Thoracic aorta (tissue), 2 donors: ENCODE data around the gene MAPK10. TPM values are rescaled to one million over a fixed set of nuclear protein-coding genes. Genes with fewer than 3 reads are reported as not detected.
A peak's percentile ranks its signal among the peaks of the same experiment; 100 is the strongest.
"Not testable (repeated sequence)": the region's sequence is repeated elsewhere in the genome, so short reads cannot be mapped to it uniquely, and the experiment has no call there.

Experiments used
- ATAC-seq: fragments of 150-250 bp; one replicate; pipeline ENCODE4 v1.8.0; 2017; ENCODE audit warnings: low read depth; ENCODE audit not compliant: insufficient number of reproducible peaks, low FRiP score
- DNase-seq: peaks from one replicate; pipeline ENCODE4 v3.0.0-alpha.2; 2020; ENCODE audit warnings: low spot score
- H3K27ac ChIP-seq, 2 donors: fragments of 200-600 bp; sonication (generic); 1 replicate in 1 of 2; 2 replicates in 1 of 2; pipeline ENCODE4 v1.5.1; 2016; ENCODE audit warnings: mild to moderate bottlenecking in 2 of 2, moderate library complexity in 2 of 2
- H3K27me3 ChIP-seq: fragments of 200-600 bp; sonication (generic); replicated peaks from 2 replicates; pipeline ENCODE4 v1.6.0; 2016; ENCODE audit warnings: mild to moderate bottlenecking; ENCODE audit not compliant: insufficient read depth
- H3K36me3 ChIP-seq: fragments of 200-600 bp; sonication (generic); one replicate; pipeline ENCODE4 v1.5.1; 2016
- H3K4me1 ChIP-seq, 2 donors: fragments of 200-600 bp; sonication (generic); 1 replicate in 1 of 2; 2 replicates in 1 of 2; pipeline versions ENCODE4 v1.5.1 to v1.6.0; 2016; ENCODE audit warnings: low read depth in 2 of 2, mild to moderate bottlenecking in 1 of 2; ENCODE audit not compliant: control insufficient read depth in 1 of 2
- H3K4me3 ChIP-seq: fragments of 200-600 bp; sonication (generic); 2 replicates; pipeline ENCODE4 v1.5.1; 2016; ENCODE audit warnings: mild to moderate bottlenecking
- H3K9me3 ChIP-seq: fragments of 200-600 bp; sonication (generic); 2 replicates; pipeline ENCODE4 v1.5.1; 2016
- CTCF ChIP-seq: fragments of 200-600 bp; sonication (generic); IDR thresholded peaks from one replicate; pipeline ENCODE4 v1.5.1; 2019; ENCODE audit warnings: antibody characterized with exemption
- total RNA-seq, 2 donors: library from RNA; depleted of rRNA; stranded (reverse); fragments of >200 nt; gene quantifications; one replicate each; pipeline versions ENCODE4 v1.1.0 to v1.2.3, GENCODE V29; 2016

Gene MAPK10
- total RNA-seq, 2 donors from 2014 or later, result 28.8 to 44.7 TPM

- Histone ChIP-seq H3K36me3 (no peaks in the 10 kb centered on the region), H3K9me3 (no peaks in the 10 kb centered on the region), H3K27ac (no peak overlapping the region), H3K4me3 (no peak overlapping the region), H3K27me3 (no peaks in the 10 kb centered on the region), H3K4me1 (peaks cover 16 to 20% of the 10 kb centered on the region in 2 donors)
- no peak for TF ChIP-seq CTCF
- DNase-seq, result no peak
- ATAC-seq, result no peak
These were observed 389.3 kb downstream of the MAPK10 start for GRCh38 chr4:85970535-85970934.

DNA sequence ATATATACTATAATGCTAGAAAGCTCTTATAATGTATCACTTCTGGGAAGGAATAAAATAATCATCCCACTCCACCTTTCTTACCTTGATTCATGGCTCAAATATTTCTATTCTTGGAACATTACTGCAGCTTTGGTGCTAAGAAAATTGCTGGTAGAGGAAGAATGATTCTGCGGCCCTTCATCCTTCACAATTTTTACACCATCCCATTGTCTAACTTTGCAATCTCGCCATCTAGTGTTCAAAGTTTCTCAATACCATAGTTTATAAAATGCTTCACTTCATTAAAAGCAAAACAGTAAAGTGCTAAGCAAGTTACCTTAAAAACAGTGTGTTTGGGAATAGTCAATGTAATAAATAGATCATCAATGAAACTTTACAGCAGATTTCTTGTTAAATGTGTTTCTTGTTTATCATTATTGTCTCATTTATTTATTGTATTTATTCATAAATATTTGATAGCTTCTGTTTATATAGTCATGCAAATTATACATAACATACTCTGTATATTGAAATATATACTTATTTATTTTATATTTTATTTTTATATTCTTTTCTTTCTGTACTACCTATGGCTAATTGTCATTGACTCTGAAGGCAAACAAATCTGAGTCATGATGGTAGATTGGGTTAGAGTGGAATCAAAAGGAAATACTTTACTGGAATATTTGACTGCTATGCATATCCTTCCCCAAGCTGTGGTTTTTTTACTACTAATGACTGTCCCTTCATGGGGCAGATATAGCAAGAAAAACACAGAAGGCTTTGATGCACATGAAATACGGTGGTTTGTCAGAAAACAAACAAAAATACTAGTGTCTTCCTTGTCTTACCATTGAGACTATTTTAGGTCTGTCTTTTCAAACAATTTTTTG, 390.7 kb downstream of the MAPK10 start:
- Histone ChIP-seq H3K9me3 (no peaks in the 10 kb centered on the region), H3K36me3 (no peaks in the 10 kb centered on the region), H3K27me3 (no peaks in the 10 kb centered on the region), H3K27ac (no peak overlapping the region), H3K4me1 (peaks cover 16 to 20% of the 10 kb centered on the region in 2 donors), H3K4me3 (no peak overlapping the region)
- DNase-seq (no peak), ATAC-seq (peak; percentile 74)
- peak; percentile 57 for TF ChIP-seq CTCF

GRCh38 chr4:85967872-85968271, 392.0 kb downstream of the MAPK10 start:
- no peaks in the 10 kb centered on the region for H3K9me3 ChIP-seq
- H3K4me1 ChIP-seq, result peaks cover 16 to 20% of the 10 kb centered on the region in 2 donors
- no peak for TF ChIP-seq CTCF
- no peak overlapping the region for H3K27ac ChIP-seq
- no peaks in the 10 kb centered on the region for H3K36me3 ChIP-seq
- no peak for DNase-seq
- H3K27me3 ChIP-seq, result no peaks in the 10 kb centered on the region
- no peak for ATAC-seq
- H3K4me3 ChIP-seq, result no peak overlapping the region

- ATAC-seq (no peak), DNase-seq (no peak)
- Histone ChIP-seq H3K27me3 (no peaks in the 10 kb centered on the region), H3K4me3 (no peak overlapping the region), H3K4me1 (peaks cover 16 to 20% of the 10 kb centered on the region in 2 donors), H3K27ac (no peak overlapping the region), H3K36me3 (no peaks in the 10 kb centered on the region), H3K9me3 (no peaks in the 10 kb centered on the region)
- no peak for TF ChIP-seq CTCF
These were observed 393.5 kb downstream of the MAPK10 start for GRCh38 chr4:85966373-85966772.

- no peaks in the 10 kb centered on the region for H3K9me3 ChIP-seq
- no peak overlapping the region for H3K4me3 ChIP-seq
- H3K27ac ChIP-seq, result no peak overlapping the region
- H3K36me3 ChIP-seq, result no peaks in the 10 kb centered on the region
- ATAC-seq (no peak), DNase-seq (no peak)
- H3K4me1 ChIP-seq, result peaks cover 16 to 20% of the 10 kb centered on the region in 2 donors
- no peak for TF ChIP-seq CTCF
- no peaks in the 10 kb centered on the region for H3K27me3 ChIP-seq
These were observed 394.3 kb downstream of the MAPK10 start for GRCh38 chr4:85965529-85965928.

DNA sequence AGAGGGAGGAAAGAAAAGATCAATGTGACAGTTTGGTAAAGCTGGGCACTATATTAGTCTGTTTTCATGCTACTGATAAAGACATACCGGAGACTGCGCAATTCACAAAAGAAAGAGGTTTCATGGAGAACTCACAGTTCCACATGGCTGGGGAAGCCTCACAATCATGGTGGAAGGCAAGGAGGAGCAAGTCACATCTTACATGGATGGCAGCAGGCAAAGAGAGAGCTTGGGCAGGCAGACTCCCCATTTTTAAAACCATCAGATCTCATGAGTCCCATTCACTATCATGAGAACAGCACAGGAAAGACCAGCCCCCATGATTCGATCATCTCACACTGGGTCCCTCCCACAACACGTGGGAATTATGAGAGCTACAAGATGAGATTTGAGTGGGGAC, 394.8 kb downstream of the MAPK10 start:
- not testable (repeated sequence) for H3K9me3 ChIP-seq, ATAC-seq, H3K27me3 ChIP-seq, H3K4me3 ChIP-seq, H3K27ac ChIP-seq, DNase-seq, H3K36me3 ChIP-seq
- H3K4me1 ChIP-seq, result peaks cover 16 to 20% of the 10 kb centered on the region in 2 donors
